Measurements from ENCODE around the gene ATP2B3. TPM values are rescaled to one million over a fixed set of nuclear protein-coding genes. Genes with fewer than 3 reads are reported as not detected.

ATP2B3 gene
- polyA plus RNA-seq, 3 donors = 0.01 TPM; not detected in 2

- H3K36me3 Mint-ChIP-seq = no peaks in the 10 kb centered on the region
- Histone ChIP-seq H4K20me1 (ENCODE audit: insufficient read depth, low read length) (no peaks in the 10 kb centered on the region), H3K9ac (ENCODE audit: insufficient read depth, low read length, poor library complexity, severe bottlenecking) (no peak overlapping the region), H3K79me2 (ENCODE audit: insufficient read depth, low read length) (no peaks in the 10 kb centered on the region), H2AFZ (ENCODE audit: insufficient read depth, low read depth, low read length, poor library complexity, severe bottlenecking) (no peak overlapping the region), H3K27me3 (ENCODE audit: control insufficient read depth in 2 of 2, insufficient read depth in 2 of 2, low read length in 2 of 2) (peaks cover 0 to 8% of the 10 kb centered on the region in 2 donors), H3K36me3 (replicated peaks in 1 of 2; ENCODE audit: control insufficient read depth in 1 of 2, insufficient read depth in 2 of 2, low read length in 2 of 2) (no peaks in the 10 kb centered on the region), H3K4me1 (ENCODE audit: control insufficient read depth in 1 of 2, insufficient read depth in 2 of 2, low read length in 2 of 2) (peaks cover 6 to 7% of the 10 kb centered on the region in 2 donors), H3K4me3 (replicated peaks in 1 of 3; ENCODE audit: low read depth in 2 of 3, low read length in 3 of 3) (no peak overlapping the region), H3K9me3 (replicated peaks in 1 of 2; ENCODE audit: control insufficient read depth in 1 of 2, insufficient read depth in 1 of 2, low read length in 2 of 2) (no peaks in the 10 kb centered on the region), H3K27ac (ENCODE audit: low read depth in 1 of 2, low read length in 2 of 2) (no peak overlapping the region), H3K4me2 (replicated peaks; ENCODE audit: extremely low read depth, low read length, poor library complexity, severe bottlenecking) (no peak overlapping the region)
- 80% methylated on average over 4 of the region's 9 CpGs for WGBS (ENCODE audit: insufficient coverage)
- H3K4me3 Mint-ChIP-seq = no peak overlapping the region
- H3K4me1 Mint-ChIP-seq = peaks cover 3% of the 10 kb centered on the region
- peaks cover 10 to 26% (median 24%) of the 10 kb centered on the region in 3 donors for H3K27me3 Mint-ChIP-seq (ENCODE audit: low read depth in 3 of 3)
- DNase-seq = no peak
- TF ChIP-seq CTCF (IDR thresholded peaks at IDR 0.05) = no peak
- H3K9me3 Mint-ChIP-seq = peaks cover 0 to 2% (median 0%) of the 10 kb centered on the region in 7 donors
- H3K27ac Mint-ChIP-seq = no peak overlapping the region
- intact Hi-C loops (cut with micrococcal nuclease) = loop anchor here in 1 of 2 donors (10.0 kb wide), 1 partner anchor 523 kb away; no protein-coding TSS in a partner anchor
Observed at GRCh38 chrX:153477901-153478300, 39.5 kb upstream of the ATP2B3 start.

- DNase-seq = no peak
- peaks cover 6 to 7% of the 10 kb centered on the region in 2 donors for H3K4me1 ChIP-seq (ENCODE audit: control insufficient read depth in 1 of 2, insufficient read depth in 2 of 2, low read length in 2 of 2)
- Mint-ChIP-seq H3K4me1 (peaks cover 3% of the 10 kb centered on the region), H3K4me3 (no peak overlapping the region), H3K36me3 (no peaks in the 10 kb centered on the region), H3K9me3 (peaks cover 0 to 2% (median 0%) of the 10 kb centered on the region in 7 donors), H3K27me3 (ENCODE audit: low read depth in 3 of 3) (peaks cover 8 to 25% (median 24%) of the 10 kb centered on the region in 3 donors), H3K27ac (no peak overlapping the region)
- H3K4me3 ChIP-seq (replicated peaks in 1 of 3; ENCODE audit: low read depth in 2 of 3, low read length in 3 of 3) = no peak overlapping the region
- H3K27me3 ChIP-seq (ENCODE audit: control insufficient read depth in 2 of 2, insufficient read depth in 2 of 2, low read length in 2 of 2) = peaks cover 0 to 8% of the 10 kb centered on the region in 2 donors
- H3K36me3 ChIP-seq (replicated peaks in 1 of 2; ENCODE audit: control insufficient read depth in 1 of 2, insufficient read depth in 2 of 2, low read length in 2 of 2) = no peaks in the 10 kb centered on the region
- no peak overlapping the region for H3K4me2 ChIP-seq (replicated peaks; ENCODE audit: extremely low read depth, low read length, poor library complexity, severe bottlenecking)
- 94% methylated on average over 8 of the region's 16 CpGs for WGBS (ENCODE audit: insufficient coverage)
- no peaks in the 10 kb centered on the region for H4K20me1 ChIP-seq (ENCODE audit: insufficient read depth, low read length)
- intact Hi-C loops (cut with micrococcal nuclease) = loop anchor here in 1 of 2 donors (10.0 kb wide), 1 partner anchor 524 kb away; no protein-coding TSS in a partner anchor
- no peak overlapping the region for H3K27ac ChIP-seq (ENCODE audit: low read depth in 1 of 2, low read length in 2 of 2)
- no peak overlapping the region for H2AFZ ChIP-seq (ENCODE audit: insufficient read depth, low read depth, low read length, poor library complexity, severe bottlenecking)
- H3K79me2 ChIP-seq (ENCODE audit: insufficient read depth, low read length) = no peaks in the 10 kb centered on the region
- no peaks in the 10 kb centered on the region for H3K9me3 ChIP-seq (replicated peaks in 1 of 2; ENCODE audit: control insufficient read depth in 1 of 2, insufficient read depth in 1 of 2, low read length in 2 of 2)
- no peak overlapping the region for H3K9ac ChIP-seq (ENCODE audit: insufficient read depth, low read length, poor library complexity, severe bottlenecking)
- TF ChIP-seq CTCF (IDR thresholded peaks at IDR 0.05) = no peak
Observed at GRCh38 chrX:153478746-153479145, 38.7 kb upstream of the ATP2B3 start.

Measured in CD14-positive monocyte (primary cell).